Renal cortical epithelial cell (primary cell): ENCODE data around the gene STXBP5. TPM values are rescaled to one million over a fixed set of nuclear protein-coding genes. Genes with fewer than 3 reads are reported as not detected.

Experiments used
- DNase-seq: peaks from one replicate; pipeline ENCODE4 v3.0.0-alpha.2; 2011; ENCODE audit warnings: low read depth
- total RNA-seq: library from RNA; depleted of rRNA; stranded (reverse); fragments of >200 nt; gene quantifications from 2 replicates; pipeline ENCODE4 v1.2.3, GENCODE V29; 2014

The STXBP5 gene
- total RNA-seq, 1 donor from 2014 or later, result 28.1 TPM

- no peak for DNase-seq
Observed at GRCh38 chr6:147381712-147382111, 177.5 kb downstream of the STXBP5 start.

- peak; percentile 54 for DNase-seq
Observed at GRCh38 chr6:147382945-147383554, 178.8 kb downstream of the STXBP5 start.

DNA sequence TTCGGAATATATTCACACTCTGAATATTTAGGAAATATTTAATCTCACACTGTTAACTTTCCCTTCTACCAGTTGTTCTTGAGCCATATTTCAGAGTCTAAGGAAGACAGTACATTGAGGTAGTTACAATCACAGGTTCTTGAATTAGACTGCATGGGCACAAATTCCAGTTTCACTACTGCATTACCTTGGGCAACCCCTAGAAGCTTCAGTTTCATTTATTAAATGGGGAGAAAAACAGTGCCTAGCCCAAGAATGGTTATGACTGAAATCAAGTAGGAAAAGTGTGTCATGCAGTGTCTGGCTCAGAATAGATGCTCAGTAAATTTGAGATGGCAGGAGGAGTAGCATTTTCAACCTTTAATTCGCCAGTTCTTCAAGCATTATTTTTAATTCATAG, 179.8 kb downstream of the STXBP5 start:
- no peak for DNase-seq

DNA sequence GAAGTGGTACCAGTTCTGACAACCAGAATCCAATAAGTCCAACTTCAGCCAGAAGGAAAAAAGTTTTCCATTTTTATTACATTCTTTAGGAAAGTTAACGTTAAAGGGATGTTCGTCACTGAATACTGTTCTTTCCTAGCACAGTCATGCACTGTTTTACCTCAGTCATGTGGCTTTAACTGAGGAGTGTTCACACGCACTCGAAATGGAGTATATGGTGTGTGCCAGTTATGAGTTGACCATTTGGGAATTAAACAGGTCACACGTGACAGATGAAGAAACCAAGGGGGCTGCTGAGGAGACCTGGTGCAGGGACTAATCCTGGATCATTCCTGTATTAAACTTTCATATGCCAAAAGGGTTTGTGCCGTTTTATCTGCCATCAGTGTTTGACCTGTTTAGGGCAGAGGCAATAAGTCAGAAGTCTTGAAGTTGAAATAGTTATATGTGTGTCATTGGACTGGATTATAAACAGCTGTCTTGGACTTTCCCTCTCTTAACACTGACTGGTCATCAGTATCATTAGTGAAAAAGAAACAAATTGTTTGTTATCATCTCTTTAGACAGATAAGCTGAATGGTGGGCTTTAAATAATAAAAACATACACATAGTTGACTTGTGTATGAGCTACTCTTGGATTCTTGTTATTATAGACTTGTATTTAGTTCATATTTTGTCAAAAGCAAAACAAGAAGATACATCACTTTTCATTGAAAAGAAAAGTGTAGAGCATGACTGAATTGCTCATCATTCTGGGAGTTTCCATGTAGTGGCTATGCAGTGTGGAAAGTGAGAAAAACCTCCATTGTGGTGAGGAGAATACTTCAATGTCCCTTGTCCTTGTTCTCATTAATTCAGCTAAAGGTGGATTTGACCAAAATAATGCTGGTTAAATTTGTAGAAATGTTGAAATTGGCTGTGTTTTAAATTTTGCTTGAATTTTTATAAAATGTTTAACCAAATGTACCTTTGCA, 180.8 kb downstream of the STXBP5 start:
- DNase-seq, result no peak

- DNase-seq, result no peak
Observed at GRCh38 chr6:147389463-147389862, 185.2 kb downstream of the STXBP5 start.

- peak; percentile 42 for DNase-seq
Observed at GRCh38 chr6:147390909-147391536, 186.8 kb downstream of the STXBP5 start.

GRCh38 chr6:147392917-147393625, 188.9 kb downstream of the STXBP5 start:
- no peak for DNase-seq

- peak; percentile 3 for DNase-seq
Observed at GRCh38 chr6:147395158-147395557, 190.9 kb downstream of the STXBP5 start.

- no peak for DNase-seq
Observed at GRCh38 chr6:147397306-147397705, 193.1 kb downstream of the STXBP5 start.

DNA sequence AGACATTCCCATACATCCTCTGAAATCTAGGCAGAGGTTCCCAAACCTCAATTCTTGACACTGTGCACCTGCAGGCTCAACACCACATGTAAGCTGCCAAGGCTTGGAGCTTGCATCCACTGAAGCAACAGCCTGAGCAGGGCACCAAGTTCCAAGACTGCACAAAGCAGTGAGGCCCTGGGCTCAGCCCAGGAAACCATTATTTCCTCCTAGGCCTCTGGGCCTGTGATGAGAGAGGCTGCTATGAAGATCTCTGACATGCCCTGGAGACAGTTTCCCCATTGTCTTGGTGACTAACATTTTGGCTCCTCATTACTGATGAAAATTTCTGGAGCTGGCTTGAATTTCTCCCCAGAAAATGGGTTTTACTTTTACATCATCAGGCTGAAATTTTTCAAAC, 196.8 kb downstream of the STXBP5 start:
- no peak for DNase-seq

DNA sequence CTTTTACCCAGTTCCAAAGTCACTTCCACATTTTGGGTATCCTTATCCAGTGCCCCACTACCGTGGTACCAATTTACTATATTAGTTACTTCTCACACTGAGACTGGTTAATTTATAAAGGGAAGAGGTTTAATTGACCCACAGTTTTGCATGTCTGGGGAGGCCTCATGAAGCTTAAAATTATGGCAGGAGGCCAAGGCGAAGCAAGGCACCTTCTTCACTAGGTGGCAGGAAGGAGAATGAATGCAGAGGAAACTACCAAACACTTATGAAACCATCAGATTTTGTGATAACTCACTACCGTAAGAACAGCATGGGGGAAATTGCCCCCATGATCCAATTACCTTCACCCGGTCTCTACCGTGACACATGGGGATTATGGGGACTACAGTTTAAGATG, 197.6 kb downstream of the STXBP5 start:
- no peak for DNase-seq

- DNase-seq, result no peak
Observed at GRCh38 chr6:147406783-147407182, 202.6 kb downstream of the STXBP5 start.

DNA sequence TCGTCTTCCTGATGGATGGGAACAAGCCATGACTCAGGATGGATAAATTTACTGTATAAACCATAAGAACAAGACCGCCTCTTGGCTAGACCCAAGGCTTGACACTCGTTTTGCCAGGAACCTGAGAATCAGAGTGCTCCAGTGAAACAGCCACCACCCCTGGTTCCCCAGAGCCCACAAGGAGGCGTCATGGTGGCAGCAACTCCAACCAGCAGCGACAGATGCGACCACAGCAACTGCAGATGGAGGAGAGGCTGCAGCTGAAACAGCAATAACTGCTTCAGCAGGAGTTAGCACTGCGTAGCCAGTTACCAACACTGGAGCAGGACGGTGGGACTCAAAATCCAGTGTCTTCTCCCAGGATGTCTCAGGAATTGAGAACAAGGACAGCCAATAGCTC, 203.4 kb downstream of the STXBP5 start:
- DNase-seq, result no peak

GRCh38 chr6:147416622-147417021, 212.4 kb downstream of the STXBP5 start:
- no peak for DNase-seq

DNA sequence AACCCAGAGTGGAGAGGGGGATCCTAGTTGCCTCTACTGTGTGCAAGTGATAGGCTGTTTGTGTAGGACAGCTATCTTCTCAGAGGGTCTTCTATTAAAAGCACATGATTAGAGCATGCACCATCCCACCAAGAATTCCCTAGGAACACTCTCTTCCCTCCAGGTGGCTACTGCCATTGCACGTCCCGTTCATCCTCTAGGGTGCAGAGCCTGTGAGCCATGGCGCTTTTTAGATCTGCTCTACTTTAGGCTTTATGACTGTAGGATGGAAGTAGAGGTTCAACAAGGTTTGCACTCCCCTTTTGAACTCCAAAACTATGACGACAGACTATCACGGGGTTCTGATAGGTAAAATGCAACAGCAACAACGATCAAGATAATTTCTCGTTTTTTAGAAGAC, 213.7 kb downstream of the STXBP5 start:
- no peak for DNase-seq

GRCh38 chr6:147418523-147418922, 214.3 kb downstream of the STXBP5 start:
- peak; percentile 40 for DNase-seq

GRCh38 chr6:147421903-147422302, 217.7 kb downstream of the STXBP5 start:
- DNase-seq, result no peak

DNA sequence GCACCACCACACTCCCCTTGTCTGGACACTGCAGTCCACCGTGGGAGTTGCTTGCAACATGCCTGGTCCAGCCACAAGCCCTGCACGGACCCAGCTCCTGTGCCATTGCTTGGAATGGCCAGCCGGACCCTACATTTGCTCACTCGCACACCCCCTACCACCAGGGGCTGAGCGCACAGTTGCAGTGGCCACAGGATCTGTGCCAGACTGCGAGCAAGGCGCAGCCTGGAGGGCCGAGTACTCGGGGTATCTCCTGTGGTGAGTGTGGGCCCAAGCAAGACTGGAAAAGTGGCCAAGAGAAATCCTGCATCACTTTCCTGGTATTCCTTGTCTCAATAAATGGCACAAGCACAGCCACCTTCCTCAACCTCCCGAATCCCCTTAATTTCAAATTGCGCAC, 218.9 kb downstream of the STXBP5 start:
- DNase-seq, result no peak

DNA sequence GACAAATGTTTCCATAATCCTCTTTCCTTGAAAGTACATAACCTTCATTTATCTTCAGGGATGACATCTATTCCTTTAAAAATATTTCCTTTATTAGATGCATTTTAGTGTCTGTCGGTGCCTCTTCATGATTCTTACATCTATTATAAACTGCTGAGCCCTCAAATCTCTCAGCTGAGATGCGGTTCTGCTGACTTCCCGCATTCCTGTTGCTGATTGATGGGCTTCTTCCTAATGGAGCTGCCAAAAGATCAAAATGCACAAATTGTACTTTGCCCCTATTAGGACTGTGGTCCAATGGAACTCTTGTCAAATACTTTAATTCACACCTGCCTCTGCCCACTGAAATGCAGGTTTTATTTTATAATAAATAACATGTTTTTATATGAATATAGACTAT, 225.6 kb downstream of the STXBP5 start:
- DNase-seq, result no peak

GRCh38 chr6:147430811-147431210, 226.6 kb downstream of the STXBP5 start:
- DNase-seq, result no peak

DNA sequence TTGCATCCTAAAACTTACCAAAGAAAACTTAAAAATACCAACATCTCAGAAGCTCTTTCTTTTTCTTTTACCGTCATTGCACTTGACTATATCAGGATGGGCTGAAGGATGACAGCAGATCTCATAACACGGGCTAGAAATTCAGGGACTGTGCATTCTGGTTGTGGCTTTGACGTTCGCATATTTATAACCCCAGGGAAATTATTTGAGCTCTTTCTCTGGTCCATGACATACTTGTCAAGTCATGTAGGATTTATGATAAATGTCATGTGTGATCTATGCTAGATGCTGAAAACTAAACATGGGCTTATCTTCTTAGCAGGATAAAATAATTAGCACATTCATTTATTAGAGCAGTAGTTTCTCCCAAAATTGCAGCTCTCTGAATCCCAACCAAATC, 229.9 kb downstream of the STXBP5 start:
- no peak for DNase-seq

- no peak for DNase-seq
Observed at GRCh38 chr6:147434516-147434915, 230.3 kb downstream of the STXBP5 start.
